ENCODE measurements around the gene CD93. TPM values are rescaled to one million over a fixed set of nuclear protein-coding genes. Genes with fewer than 3 reads are reported as not detected.

The CD93 gene
- total RNA-seq, 4 donors from 2014 or later, result 6.3 to 14.3 (median 7.9) TPM

GRCh38 chr20:23125625-23126191 is 39.6 kb upstream of the CD93 start:
- in situ Hi-C loops (cut with MboI; ENCODE audit: low pct_ligation_motif_present in 1 of 4, low pct_unique_long_range_greater_than_20kb in 1 of 4, low sequenced_read_pairs in 3 of 4) (no loop called here), intact Hi-C loops (cut with DNase I; ENCODE audit: low total_unique reads) (no loop called here)
- Histone ChIP-seq H3K27ac (peak overlapping the region; percentile 8 to 51 (median 30)), H3K27me3 (no peaks in the 10 kb centered on the region), H3K4me3 (no peak overlapping the region), H3K9me3 (no peaks in the 10 kb centered on the region), H3K4me1 (peaks cover 0 to 3% (median 0%) of the 10 kb centered on the region in 4 donors), H3K36me3 (no peaks in the 10 kb centered on the region)
- peak; percentile 28 for DNase-seq
- TF ChIP-seq CTCF (IDR thresholded peaks at IDR 0.05), result no peak
- no peak for TF ChIP-seq EP300 (IDR thresholded peaks at IDR 0.05; ENCODE audit: low read depth)
- TF ChIP-seq POLR2AphosphoS5 (IDR thresholded peaks at IDR 0.05), result no peak
- TF ChIP-seq POLR2A (IDR thresholded peaks at IDR 0.05), result no peak
- WGBS, 2 donors (ENCODE audit: low coverage in 1 of 2), result 74% methylated on average over 5 of the region's 5 CpGs; no CpG with 5 or more reads in 1 of the 2 donors

- Histone ChIP-seq H3K4me3 (no peak overlapping the region), H3K36me3 (no peaks in the 10 kb centered on the region), H3K9me3 (no peaks in the 10 kb centered on the region), H3K4me1 (peaks cover 0 to 3% (median 0%) of the 10 kb centered on the region in 4 donors), H3K27me3 (no peaks in the 10 kb centered on the region), H3K27ac (peak overlapping the region in 3 of 4 donors; percentile 4 to 41 (median 22))
- no peak for DNase-seq
- intact Hi-C loops (cut with DNase I; ENCODE audit: low total_unique reads) (no loop called here), in situ Hi-C loops (cut with MboI; ENCODE audit: low pct_ligation_motif_present in 1 of 4, low pct_unique_long_range_greater_than_20kb in 1 of 4, low sequenced_read_pairs in 3 of 4) (no loop called here)
- TF ChIP-seq EP300 (IDR thresholded peaks at IDR 0.05; ENCODE audit: low read depth) (no peak), CTCF (IDR thresholded peaks at IDR 0.05) (no peak), POLR2AphosphoS5 (IDR thresholded peaks at IDR 0.05) (no peak), POLR2A (IDR thresholded peaks at IDR 0.05) (no peak)
- WGBS, 2 donors (ENCODE audit: low coverage in 1 of 2), result 54% methylated on average over 5 of the region's 5 CpGs; no CpG with 5 or more reads in 1 of the 2 donors
Measured at GRCh38 chr20:23125159-23125558, 39.0 kb upstream of the CD93 start.

- in situ Hi-C loops (cut with MboI; ENCODE audit: low pct_ligation_motif_present in 1 of 4, low pct_unique_long_range_greater_than_20kb in 1 of 4, low sequenced_read_pairs in 3 of 4) (no loop called here), intact Hi-C loops (cut with DNase I; ENCODE audit: low total_unique reads) (no loop called here)
- Histone ChIP-seq H3K27me3 (no peaks in the 10 kb centered on the region), H3K27ac (no peak overlapping the region), H3K4me1 (peaks cover 0 to 3% (median 0%) of the 10 kb centered on the region in 4 donors), H3K9me3 (no peaks in the 10 kb centered on the region), H3K4me3 (no peak overlapping the region), H3K36me3 (no peaks in the 10 kb centered on the region)
- WGBS, 2 donors (ENCODE audit: low coverage in 1 of 2), result 75 to 91% methylated on average over 2 to 10 of the region's 10 CpGs
- TF ChIP-seq CTCF (IDR thresholded peaks at IDR 0.05), result no peak
- no peak for TF ChIP-seq POLR2AphosphoS5 (IDR thresholded peaks at IDR 0.05)
- no peak for TF ChIP-seq POLR2A (IDR thresholded peaks at IDR 0.05)
- no peak for TF ChIP-seq EP300 (IDR thresholded peaks at IDR 0.05; ENCODE audit: low read depth)
- DNase-seq, result no peak
Measured at GRCh38 chr20:23123886-23124285, 37.8 kb upstream of the CD93 start.

GRCh38 chr20:23122796-23123655 is 36.9 kb upstream of the CD93 start:
- in situ Hi-C loops (cut with MboI; ENCODE audit: low pct_ligation_motif_present in 1 of 4, low pct_unique_long_range_greater_than_20kb in 1 of 4, low sequenced_read_pairs in 3 of 4) (no loop called here), intact Hi-C loops (cut with DNase I; ENCODE audit: low total_unique reads) (no loop called here)
- Histone ChIP-seq H3K4me1 (peaks cover 0 to 3% (median 0%) of the 10 kb centered on the region in 4 donors), H3K27ac (no peak overlapping the region), H3K36me3 (no peaks in the 10 kb centered on the region), H3K4me3 (no peak overlapping the region), H3K9me3 (no peaks in the 10 kb centered on the region), H3K27me3 (no peaks in the 10 kb centered on the region)
- 94% methylated on average over 16 of the region's 18 CpGs; no CpG with 5 or more reads in 1 of the 2 donors for WGBS, 2 donors (ENCODE audit: low coverage in 1 of 2)
- no peak for DNase-seq
- no peak for TF ChIP-seq POLR2AphosphoS5 (IDR thresholded peaks at IDR 0.05)
- TF ChIP-seq CTCF (IDR thresholded peaks at IDR 0.05), result no peak
- no peak for TF ChIP-seq POLR2A (IDR thresholded peaks at IDR 0.05)
- no peak for TF ChIP-seq EP300 (IDR thresholded peaks at IDR 0.05; ENCODE audit: low read depth)

Measured in transverse colon (tissue), 4 donors.